ENCODE measurements around the gene RABGAP1.

RABGAP1 gene

GRCh38 chr9:122944960-122945888, 4.4 kb downstream of the RABGAP1 start:
- no peak for DNase-seq (ENCODE audit: low spot score)

- no peak for DNase-seq (ENCODE audit: low spot score)
Measured at GRCh38 chr9:122946461-122947005, 5.7 kb downstream of the RABGAP1 start.

- DNase-seq (ENCODE audit: low spot score), result no peak
Measured at GRCh38 chr9:122948313-122948712, 7.5 kb downstream of the RABGAP1 start.

- no peak for DNase-seq (ENCODE audit: low spot score)
Measured at GRCh38 chr9:122949696-122950095, 8.9 kb downstream of the RABGAP1 start.

GRCh38 chr9:122950263-122950662, 9.4 kb downstream of the RABGAP1 start:
- no peak for DNase-seq (ENCODE audit: low spot score)

- no peak for DNase-seq (ENCODE audit: low spot score)
Measured at GRCh38 chr9:122951056-122951455, 10.2 kb downstream of the RABGAP1 start.

GRCh38 chr9:122954253-122954691, 13.5 kb downstream of the RABGAP1 start:
- DNase-seq (ENCODE audit: low spot score), result peak; percentile 24

GRCh38 chr9:122955961-122956360, 15.1 kb downstream of the RABGAP1 start:
- DNase-seq (ENCODE audit: low spot score), result no peak

GRCh38 chr9:122961139-122961538, 20.3 kb downstream of the RABGAP1 start:
- no peak for DNase-seq (ENCODE audit: low spot score)

GRCh38 chr9:122975196-122975595, 34.4 kb downstream of the RABGAP1 start:
- no peak for DNase-seq (ENCODE audit: low spot score)

- no peak for DNase-seq (ENCODE audit: low spot score)
Measured at GRCh38 chr9:122978601-122979000, 37.8 kb downstream of the RABGAP1 start.

GRCh38 chr9:122986010-122986409, 45.2 kb downstream of the RABGAP1 start:
- no peak for DNase-seq (ENCODE audit: low spot score)

GRCh38 chr9:122988141-122988540, 47.3 kb downstream of the RABGAP1 start:
- no peak for DNase-seq (ENCODE audit: low spot score)

GRCh38 chr9:122988920-122989621, 48.3 kb downstream of the RABGAP1 start:
- DNase-seq (ENCODE audit: low spot score), result no peak

GRCh38 chr9:122991370-122991830, 50.6 kb downstream of the RABGAP1 start:
- peak; percentile 80 for DNase-seq (ENCODE audit: low spot score)

- DNase-seq (ENCODE audit: low spot score), result no peak
Measured at GRCh38 chr9:122996586-122996985, 55.8 kb downstream of the RABGAP1 start.

- DNase-seq (ENCODE audit: low spot score), result no peak
Measured at GRCh38 chr9:122998448-122998847, 57.6 kb downstream of the RABGAP1 start.

- no peak for DNase-seq (ENCODE audit: low spot score)
Measured at GRCh38 chr9:123000371-123001068, 59.7 kb downstream of the RABGAP1 start.

GRCh38 chr9:123002754-123003153, 61.9 kb downstream of the RABGAP1 start:
- no peak for DNase-seq (ENCODE audit: low spot score)

- peak; percentile 23 for DNase-seq (ENCODE audit: low spot score)
Measured at GRCh38 chr9:123003466-123003865, 62.6 kb downstream of the RABGAP1 start.

- DNase-seq (ENCODE audit: low spot score), result no peak
Measured at GRCh38 chr9:123005964-123006363, 65.1 kb downstream of the RABGAP1 start.

- DNase-seq (ENCODE audit: low spot score), result no peak
Measured at GRCh38 chr9:123007269-123007668, 66.4 kb downstream of the RABGAP1 start.

Data from GM03348 (cell line).